Loucy (cell line): ENCODE results near the gene MLYCD.
"Not testable (repeated sequence)": the region's sequence is repeated elsewhere in the genome, so short reads cannot be mapped to it uniquely, and the experiment has no call there.

ENCODE experiments used
- H2AFZ ChIP-seq: fragments of 200-600 bp; sonication (generic); 2 replicates; pipeline ENCODE4 v1.6.0; 2016; ENCODE audit warnings: antibody characterized with exemption, mild to moderate bottlenecking, low read length, moderate library complexity
- H3F3A ChIP-seq: fragments of 200-600 bp; 2 replicates; pipeline ENCODE4 v1.6.0; 2016; ENCODE audit warnings: antibody characterized with exemption, low read depth, mild to moderate bottlenecking
- H3K27me3 ChIP-seq: fragments of 200-600 bp; sonication (generic); 2 replicates; pipeline ENCODE4 v1.6.1; 2014; ENCODE audit warnings: low read length, mild to moderate bottlenecking; ENCODE audit not compliant: insufficient read depth, poor library complexity, severe bottlenecking
- H3K36me3 ChIP-seq: fragments of 200-600 bp; sonication (generic); 2 replicates; pipeline ENCODE4 v1.6.1; 2016; ENCODE audit warnings: low read length; ENCODE audit not compliant: insufficient read depth
- H3K4me1 ChIP-seq: fragments of 200-600 bp; sonication (generic); 2 replicates; pipeline ENCODE4 v1.5.1; 2014; ENCODE audit warnings: low read length, mild to moderate bottlenecking; ENCODE audit not compliant: insufficient read depth, poor library complexity, severe bottlenecking
- H3K4me2 ChIP-seq: fragments of 200-600 bp; sonication (generic); 2 replicates; pipeline ENCODE4 v1.6.0; 2014; ENCODE audit warnings: antibody characterized with exemption, low read length, low read depth, mild to moderate bottlenecking; ENCODE audit not compliant: poor library complexity, severe bottlenecking
- H3K4me3 ChIP-seq: fragments of 200-600 bp; sonication (generic); 2 replicates; pipeline ENCODE4 v1.5.1; 2014; ENCODE audit warnings: low read length, mild to moderate bottlenecking, mixed read lengths; ENCODE audit not compliant: poor library complexity, severe bottlenecking
- H3K79me2 ChIP-seq: fragments of 200-600 bp; sonication (generic); 2 replicates; pipeline ENCODE4 v1.6.1; 2014; ENCODE audit warnings: low read length; ENCODE audit not compliant: insufficient read depth
- H3K9ac ChIP-seq: fragments of 200-600 bp; sonication (generic); 2 replicates; pipeline ENCODE4 v1.6.0; 2014; ENCODE audit warnings: mild to moderate bottlenecking, low read depth, low read length, moderate library complexity; ENCODE audit not compliant: poor library complexity, severe bottlenecking
- H3K9me2 ChIP-seq: fragments of 200-600 bp; sonication (generic); replicated peaks from 2 replicates; pipeline ENCODE4 v1.6.1; 2016; ENCODE audit warnings: low read depth, low read length, mixed read lengths
- H3K9me3 ChIP-seq: fragments of 200-600 bp; sonication (generic); 2 replicates; pipeline ENCODE4 v1.6.1; 2014; ENCODE audit warnings: mild to moderate bottlenecking, antibody characterized with exemption, low read length, low read depth; ENCODE audit not compliant: insufficient read depth
- H4K20me1 ChIP-seq: fragments of 200-600 bp; sonication (generic); 2 replicates; pipeline ENCODE4 v1.6.0; 2014; ENCODE audit warnings: antibody characterized with exemption, low read length, mild to moderate bottlenecking; ENCODE audit not compliant: insufficient read depth, poor library complexity, severe bottlenecking
- CTCF ChIP-seq: fragments of 200-600 bp; sonication (generic); conservative IDR thresholded peaks from 2 replicates; pipeline ENCODE4 v1.5.1; 2014; ENCODE audit warnings: mild to moderate bottlenecking, antibody characterized with exemption, low read length
- EZH2phosphoT487 ChIP-seq: fragments of 200-600 bp; IDR thresholded peaks from 2 replicates; pipeline ENCODE4 v1.6.1; 2018; ENCODE audit warnings: antibody characterized with exemption, mild to moderate bottlenecking, moderate library complexity, borderline replicate concordance

Gene MLYCD

DNA sequence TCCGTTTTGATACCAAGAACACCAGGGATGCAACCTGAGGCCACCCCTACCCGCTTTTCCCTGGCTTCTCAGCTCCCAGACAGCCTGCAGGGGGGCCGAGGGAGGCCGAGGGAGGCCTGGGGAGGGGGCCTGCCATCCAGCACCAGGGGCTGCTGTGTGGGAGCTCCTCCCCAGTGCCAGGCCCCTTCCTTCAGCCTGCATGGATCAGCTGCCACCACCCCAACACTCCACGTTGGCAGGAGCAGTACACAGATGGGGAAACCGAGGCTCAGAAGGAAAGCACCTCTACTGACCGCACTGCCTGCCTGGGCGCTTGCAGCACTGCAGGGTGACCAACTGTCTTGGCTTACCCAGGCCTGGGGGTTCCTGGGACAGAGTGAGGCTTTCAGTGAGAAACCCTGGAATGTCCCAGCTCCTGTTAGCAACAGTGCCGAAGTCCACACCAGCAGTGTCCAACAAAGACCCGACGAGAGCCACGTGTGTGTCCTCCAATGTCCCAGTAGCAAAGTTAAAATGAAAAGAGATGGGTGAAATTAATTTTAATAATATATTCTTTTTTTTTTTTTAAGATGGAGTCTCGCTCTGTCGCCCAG, 48.8 kb downstream of the MLYCD start:
- TF ChIP-seq CTCF (no peak), EZH2phosphoT487 (no peak)
- Histone ChIP-seq H3K9me3 (no peaks in the 10 kb centered on the region), H3K9ac (no peak overlapping the region), H3K4me1 (peaks cover 3% of the 10 kb centered on the region), H3K36me3 (no peaks in the 10 kb centered on the region), H2AFZ (no peak overlapping the region), H3K79me2 (no peaks in the 10 kb centered on the region), H3K4me2 (no peak overlapping the region), H3F3A (no peaks in the 10 kb centered on the region), H3K27me3 (no peaks in the 10 kb centered on the region), H3K4me3 (no peak overlapping the region), H3K9me2 (no peaks in the 10 kb centered on the region), H4K20me1 (no peaks in the 10 kb centered on the region)

DNA sequence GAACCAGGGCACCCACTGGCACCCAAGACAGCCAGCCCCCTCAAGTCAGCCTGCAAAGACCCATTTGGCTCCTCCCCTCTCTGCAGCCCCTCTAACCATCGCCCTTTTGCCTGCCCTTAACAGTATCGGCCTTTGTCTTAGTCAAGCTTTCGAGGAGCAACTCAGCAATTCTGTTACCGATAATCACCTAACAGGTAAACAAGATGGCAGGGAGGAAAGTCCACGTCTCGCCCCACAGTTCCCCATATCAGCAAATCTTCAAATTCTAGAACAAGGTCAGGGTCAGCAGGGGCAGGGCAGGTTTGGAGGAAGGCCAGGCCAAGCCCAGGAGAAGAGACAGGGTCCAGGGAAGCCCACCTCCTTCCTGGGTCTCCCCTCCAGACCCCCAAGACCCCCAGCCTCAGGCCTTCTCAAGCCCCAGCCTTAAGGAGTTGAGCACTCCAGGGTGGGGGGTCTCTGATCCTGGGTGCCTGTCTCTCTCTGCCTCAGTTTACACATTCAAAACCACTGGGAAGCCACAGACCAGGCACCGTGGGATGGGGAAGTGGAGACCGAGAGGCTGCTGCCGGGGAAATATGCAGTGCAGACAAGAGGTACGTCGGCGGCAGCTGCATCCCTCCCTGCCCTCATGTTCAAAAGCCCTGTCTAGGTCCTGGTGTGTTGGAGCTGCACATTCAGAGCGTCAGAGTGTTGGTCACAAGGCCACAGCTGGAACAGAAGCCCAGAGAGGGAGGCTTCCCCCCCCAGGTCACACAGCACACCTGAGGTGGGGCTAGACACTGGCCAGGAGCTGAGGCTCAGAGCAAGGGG, 50.2 kb downstream of the MLYCD start:
- H3K79me2 ChIP-seq = no peaks in the 10 kb centered on the region
- no peaks in the 10 kb centered on the region for H3K36me3 ChIP-seq
- no peaks in the 10 kb centered on the region for H3F3A ChIP-seq
- H3K9me2 ChIP-seq = no peaks in the 10 kb centered on the region
- no peaks in the 10 kb centered on the region for H4K20me1 ChIP-seq
- H2AFZ ChIP-seq = no peak overlapping the region
- H3K9ac ChIP-seq = no peak overlapping the region
- TF ChIP-seq EZH2phosphoT487 (no peak), CTCF (no peak)
- no peak overlapping the region for H3K4me2 ChIP-seq
- no peaks in the 10 kb centered on the region for H3K27me3 ChIP-seq
- H3K4me3 ChIP-seq = no peak overlapping the region
- H3K4me1 ChIP-seq = peaks cover 11% of the 10 kb centered on the region
- H3K9me3 ChIP-seq = no peaks in the 10 kb centered on the region

GRCh38 chr16:83949724-83950001, 50.7 kb downstream of the MLYCD start:
- peaks cover 11% of the 10 kb centered on the region for H3K4me1 ChIP-seq
- H3K9me2 ChIP-seq = no peaks in the 10 kb centered on the region
- no peak overlapping the region for H2AFZ ChIP-seq
- H3K9ac ChIP-seq = no peak overlapping the region
- H3K4me2 ChIP-seq = no peak overlapping the region
- TF ChIP-seq CTCF (no peak), EZH2phosphoT487 (no peak)
- H3K36me3 ChIP-seq = no peaks in the 10 kb centered on the region
- H3K79me2 ChIP-seq = no peaks in the 10 kb centered on the region
- H4K20me1 ChIP-seq = no peaks in the 10 kb centered on the region
- H3K27me3 ChIP-seq = no peaks in the 10 kb centered on the region
- H3F3A ChIP-seq = no peaks in the 10 kb centered on the region
- H3K4me3 ChIP-seq = no peak overlapping the region
- H3K9me3 ChIP-seq = no peaks in the 10 kb centered on the region

DNA sequence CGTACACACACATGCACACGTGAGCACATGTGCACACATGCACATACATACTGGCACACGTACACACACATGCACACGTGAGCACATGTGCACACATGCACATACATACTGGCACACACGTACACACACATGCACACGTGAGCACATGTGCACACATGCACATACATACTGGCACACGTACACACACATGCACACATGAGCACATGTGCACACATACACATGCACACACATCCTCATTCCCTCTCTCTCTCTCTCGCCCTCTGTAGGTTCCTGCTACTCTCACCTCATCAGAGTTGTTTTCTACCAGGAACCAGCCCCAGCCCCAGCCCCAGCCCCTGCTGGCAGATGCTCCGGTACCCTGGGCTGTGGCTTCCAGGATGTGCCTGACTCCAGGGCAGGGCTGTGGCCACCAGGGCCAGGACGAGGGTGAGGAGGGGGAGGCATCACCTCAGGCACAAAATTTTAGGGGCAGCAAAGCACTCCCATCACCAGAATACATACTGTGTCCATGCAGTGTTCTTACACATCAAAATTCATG, 52.0 kb downstream of the MLYCD start:
- not testable (repeated sequence) for H3F3A ChIP-seq, H3K9me3 ChIP-seq, H3K36me3 ChIP-seq, H2AFZ ChIP-seq, H3K4me2 ChIP-seq, H4K20me1 ChIP-seq, H3K9me2 ChIP-seq, H3K4me3 ChIP-seq, H3K9ac ChIP-seq, H3K27me3 ChIP-seq, H3K79me2 ChIP-seq
- peaks cover 11% of the 10 kb centered on the region for H3K4me1 ChIP-seq
